HCT116 (cell line): ENCODE data around the gene CLCN4. TPM values are rescaled to one million over a fixed set of nuclear protein-coding genes. Genes with fewer than 3 reads are reported as not detected.

Source experiments
- ATAC-seq: fragments of 200-7000 bp; cut with Tn5 transposase; 2 replicates; pipeline ENCODE4 v1.9.1; 2020; ENCODE audit warnings: mild to moderate bottlenecking, moderate library complexity
- BruUV-seq: library from RNA; stranded (reverse); fragments of 400-500 nt; replicated peaks from 2 replicates; lab custom pipeline; 2021; lab: Mats Ljungman, UMichigan
- CTCF ChIA-PET: fragments of 300-600 bp; sonication (Branson Sonifier 250); formaldehyde crosslinking; loops from one replicate; lab custom pipeline; 2021; ENCODE audit warnings: antibody characterized with exemption; lab: Charles Lee
- POLR2A ChIA-PET: fragments of 300-600, 350-600 bp; sonication (Branson Sonifier 250); formaldehyde crosslinking; loops from one replicate; lab custom pipeline; 2021; ENCODE audit warnings: antibody characterized with exemption; lab: Charles Lee
- RAD21 ChIA-PET, 2 experiments: fragments of 300-600 bp; sonication (Branson Sonifier 250); formaldehyde crosslinking; loops; one replicate each; lab custom pipeline; 2023; ENCODE audit warnings: low total read pairs in 2 of 2; ENCODE audit not compliant: uncharacterized antibody in 2 of 2, unreplicated experiment in 2 of 2, low non-redundant PET in 1 of 2; lab: Charles Lee
- DNase-seq: peaks from one replicate; pipeline ENCODE4 v3.0.0-alpha.2; 2010; ENCODE audit warnings: low read depth, low spot score
- H2AFZ ChIP-seq: fragments of 200-600 bp; shearing (Covaris generic), sonication (generic); 2 replicates; pipeline ENCODE4 v1.6.1; 2017; ENCODE audit warnings: low read depth, mixed run types, mixed read lengths, antibody characterized with exemption, low read length; ENCODE audit not compliant: poor library complexity, severe bottlenecking
- H3K27ac ChIP-seq: 2 replicates; pipeline ENCODE4 v1.5.1; 2012; ENCODE audit warnings: low read depth, low read length
- H3K27me3 ChIP-seq: fragments of 200-600 bp; sonication (generic); 2 replicates; pipeline ENCODE4 v1.6.1; 2016; ENCODE audit warnings: mixed run types, low read length, mixed read lengths; ENCODE audit not compliant: insufficient read depth
- H3K36me3 ChIP-seq, 2 experiments: fragments of 200-500 bp in 1 of 2; fragments of 200-600 bp in 1 of 2; sonication (Bioruptor generic) in 1 of 2; sonication (generic) in 1 of 2; 2 replicates each; pipeline versions ENCODE4 v1.5.1 to v1.6.1; 2014 to 2016; ENCODE audit warnings: low read length in 2 of 2, inconsistent platforms in 1 of 2, mixed read lengths in 1 of 2, mixed run types in 1 of 2; ENCODE audit not compliant: insufficient read depth in 2 of 2, control insufficient read depth in 1 of 2
- H3K4me1 ChIP-seq, 2 experiments: fragments of 200-600 bp in 1 of 2; sonication (generic) in 1 of 2; 2 replicates each; pipeline versions ENCODE4 v1.5.1 to v1.6.1; 2012 to 2017; ENCODE audit warnings: low read length in 2 of 2, inconsistent platforms in 1 of 2, mild to moderate bottlenecking in 1 of 2, mixed read lengths in 1 of 2, mixed run types in 1 of 2, moderate library complexity in 1 of 2; ENCODE audit not compliant: insufficient read depth in 2 of 2, control insufficient read depth in 1 of 2
- H3K4me2 ChIP-seq: fragments of 200-600 bp; sonication (generic); 2 replicates; pipeline ENCODE4 v1.6.1; 2017; ENCODE audit warnings: mixed run types, low read length, mixed read lengths
- H3K4me3 ChIP-seq, 2 experiments: fragments of 200-600 bp in 1 of 2; sonication (generic) in 1 of 2; replicated peaks in 1 of 2; 2 replicates each; pipeline ENCODE4 v1.5.1; 2011 to 2016; ENCODE audit warnings: low read length in 2 of 2, control low read depth in 1 of 2, low read depth in 1 of 2, mild to moderate bottlenecking in 1 of 2, mixed read lengths in 1 of 2, mixed run types in 1 of 2
- H3K79me2 ChIP-seq: fragments of 200-600 bp; sonication (generic); 2 replicates; pipeline ENCODE4 v1.6.1; 2017; ENCODE audit warnings: mild to moderate bottlenecking, mixed run types, low read length, moderate library complexity, mixed read lengths; ENCODE audit not compliant: insufficient read depth
- H3K9ac ChIP-seq: fragments of 200-600 bp; sonication (generic); 2 replicates; pipeline ENCODE4 v1.6.1; 2016; ENCODE audit warnings: low read length, mixed read lengths
- H3K9me2 ChIP-seq: fragments of 200-600 bp; sonication (generic), shearing (Covaris generic); 2 replicates; pipeline ENCODE4 v1.6.1; 2017; ENCODE audit warnings: mixed run types, mild to moderate bottlenecking, moderate library complexity; ENCODE audit not compliant: insufficient read depth
- H3K9me3 ChIP-seq, 2 experiments: fragments of 200-500 bp in 1 of 2; fragments of 200-600 bp in 1 of 2; sonication (Bioruptor generic) in 1 of 2; sonication (generic) in 1 of 2; 2 replicates each; pipeline ENCODE4 v1.6.1; 2014 to 2017; ENCODE audit warnings: low read length in 2 of 2, mixed read lengths in 2 of 2, inconsistent platforms in 1 of 2, low read depth in 1 of 2, mild to moderate bottlenecking in 1 of 2, mixed run types in 1 of 2, moderate library complexity in 1 of 2; ENCODE audit not compliant: control insufficient read depth in 1 of 2, insufficient read depth in 1 of 2
- H4K20me1 ChIP-seq: fragments of 200-600 bp; sonication (generic), shearing (Covaris generic); 2 replicates; pipeline ENCODE4 v1.6.1; 2017; ENCODE audit warnings: mixed run types, mild to moderate bottlenecking, moderate library complexity; ENCODE audit not compliant: insufficient read depth
- ATF3 ChIP-seq: IDR thresholded peaks from 2 replicates; pipeline ENCODE4 v1.6.1; 2012
- CBX3 ChIP-seq: IDR thresholded peaks from 2 replicates; pipeline ENCODE4 v1.6.1; 2012; ENCODE audit warnings: low read depth
- CEBPB ChIP-seq: IDR thresholded peaks from 2 replicates; pipeline ENCODE4 v1.6.1; 2012; ENCODE audit warnings: low read depth
- CTCF ChIP-seq, 3 experiments: fragments of 200-600 bp in 1 of 3; sonication (generic) in 1 of 3; IDR thresholded peaks in 2 of 3; conservative IDR thresholded peaks in 1 of 3; 2 replicates each; pipeline ENCODE4 v1.5.1; 2012 to 2017; ENCODE audit warnings: low read depth in 2 of 3, low read length in 2 of 3, antibody characterized with exemption in 1 of 3, borderline replicate concordance in 1 of 3, control low read depth in 1 of 3, mild to moderate bottlenecking in 1 of 3, mixed read lengths in 1 of 3, mixed run types in 1 of 3, moderate library complexity in 1 of 3; ENCODE audit not compliant: insufficient read depth in 1 of 3
- ELF1 ChIP-seq: IDR thresholded peaks from 2 replicates; pipeline ENCODE4 v1.6.1; 2012; ENCODE audit warnings: low read depth, borderline replicate concordance
- EZH2 ChIP-seq: fragments of 200-600 bp; sonication (generic); IDR thresholded peaks from 2 replicates; pipeline ENCODE4 v1.6.1; 2017; ENCODE audit warnings: antibody characterized with exemption, mixed run types
- EZH2phosphoT487 ChIP-seq: fragments of 200-600 bp; IDR thresholded peaks from 2 replicates; pipeline ENCODE4 v1.6.1; 2018; ENCODE audit warnings: antibody characterized with exemption, borderline replicate concordance
- FOSL1 ChIP-seq: IDR thresholded peaks from 2 replicates; pipeline ENCODE4 v1.6.1; 2012; ENCODE audit warnings: low read depth
- JUND ChIP-seq: IDR thresholded peaks from 2 replicates; pipeline ENCODE4 v1.6.1; 2012
- POLR2AphosphoS5 ChIP-seq: IDR thresholded peaks from 2 replicates; pipeline ENCODE4 v1.6.1; 2011; ENCODE audit warnings: mild to moderate bottlenecking, low read depth, low read length, moderate library complexity
- RAD21 ChIP-seq: IDR thresholded peaks from 2 replicates; pipeline ENCODE4 v1.6.1; 2012; ENCODE audit warnings: low read depth, mild to moderate bottlenecking
- SP1 ChIP-seq: IDR thresholded peaks from 2 replicates; pipeline ENCODE4 v1.6.1; 2012; ENCODE audit warnings: low read depth
- SRF ChIP-seq: IDR thresholded peaks from 2 replicates; pipeline ENCODE4 v1.6.1; 2012; ENCODE audit warnings: low read depth
- TCF7L2 ChIP-seq: IDR thresholded peaks from 2 replicates; pipeline ENCODE4 v1.7.0; 2011; ENCODE audit warnings: borderline replicate concordance, inconsistent platforms; ENCODE audit not compliant: insufficient read depth, insufficient read length; ENCODE audit errors: extremely low read depth
- YY1 ChIP-seq: IDR thresholded peaks from 2 replicates; pipeline ENCODE4 v1.6.1; 2011; ENCODE audit warnings: low read length, low read depth, moderate library complexity, mild to moderate bottlenecking; ENCODE audit not compliant: insufficient replicate concordance; ENCODE audit errors: extremely low read depth
- ZBTB33 ChIP-seq: IDR thresholded peaks from 2 replicates; pipeline ENCODE4 v1.6.1; 2011; ENCODE audit warnings: mild to moderate bottlenecking, low read length, moderate library complexity; ENCODE audit not compliant: insufficient replicate concordance; ENCODE audit errors: extremely low read depth
- ZFX ChIP-seq: fragments of 450-650 bp; IDR thresholded peaks from 2 replicates; pipeline ENCODE4 v1.6.1; 2017
- intact Hi-C: fragments of 100-400 bp; cut with micrococcal nuclease; formaldehyde crosslinking; loops from 2 replicates; pipeline ENCODE4 v1.10.0; 2022
- total RNA-seq: library from RNA; stranded (reverse); gene quantifications from one replicate; pipeline ENCODE4 v1.2.1, GENCODE V29; 2021; ENCODE audit not compliant: unreplicated experiment

CLCN4 gene
- total RNA-seq, 1 experiment from 2014 or later = 3.1 TPM

GRCh38 chrX:10177004-10177396 lies 20.2 kb downstream of the CLCN4 start:
- Histone ChIP-seq H3K27me3 (no peaks in the 10 kb centered on the region), H3K9ac (no peak overlapping the region), H3K4me2 (no peak overlapping the region), H2AFZ (no peak overlapping the region), H3K79me2 (no peaks in the 10 kb centered on the region)
- intact Hi-C loops = no loop called here
- POLR2A ChIA-PET = no interaction called here
- RAD21 ChIA-PET = no interaction called here
- ATAC-seq = no peak
- no peak for TF ChIP-seq CBX3
- TF ChIP-seq FOSL1 = no peak
- TF ChIP-seq TCF7L2 = no peak
- no peak for TF ChIP-seq CEBPB
- no peak for TF ChIP-seq ATF3
- no peak for TF ChIP-seq EZH2phosphoT487
- TF ChIP-seq SRF = no peak
- no peak for TF ChIP-seq JUND
- no peak for TF ChIP-seq POLR2AphosphoS5
- TF ChIP-seq RAD21 = no peak
- TF ChIP-seq SP1 = no peak
- TF ChIP-seq CTCF (IDR thresholded peaks at IDR 0.05 in 2 of 3, conservative IDR thresholded peaks at IDR 0.05 in 1 of 3; ENCODE audit: borderline replicate concordance in 1 of 3, insufficient read depth in 1 of 3, low read depth in 2 of 3, low read length in 2 of 3) = no peak
- no peak for TF ChIP-seq ELF1
- TF ChIP-seq YY1 = no peak
- TF ChIP-seq EZH2 = no peak
- TF ChIP-seq ZFX = no peak
- no peak for TF ChIP-seq ZBTB33
- TF ChIP-seq, all 23 proteins: peak for 0
- Histone ChIP-seq H3K4me1 (peaks cover 5 to 7% of the 10 kb centered on the region in 2 experiments; a peak in 3 of 4 replicates), H3K27ac (no peak overlapping the region), H3K9me2 (no peaks in the 10 kb centered on the region), H3K4me3 (no peak overlapping the region), H3K9me3 (no peaks in the 10 kb centered on the region), H3K36me3 (no peaks in the 10 kb centered on the region), H4K20me1 (no peaks in the 10 kb centered on the region)
- DNase-seq = no peak
- BruUV-seq = no TSS peak
- CTCF ChIA-PET = no interaction called here
